Cardiac fibroblast (primary cell): ENCODE results near the gene PRPF38B.

Experiments used
- DNase-seq, 2 donors: peaks; one replicate each; pipeline versions ENCODE4 v3.0.0 to v3.0.0-alpha.2; 2010; ENCODE audit warnings: low read depth in 2 of 2
- H3K4me3 ChIP-seq, 2 donors: replicated peaks in 1 of 2; 1 replicate in 1 of 2; 2 replicates in 1 of 2; pipeline ENCODE4 v1.5.1; 2011; ENCODE audit warnings: low read depth in 2 of 2, low read length in 2 of 2, mild to moderate bottlenecking in 2 of 2, moderate library complexity in 1 of 2
- TF ChIP-seq, protein P1 (sequence below): IDR thresholded peaks from one replicate; pipeline ENCODE4 v1.5.1; 2011; ENCODE audit warnings: low read depth, mild to moderate bottlenecking, low read length, inconsistent platforms

PRPF38B gene

DNA sequence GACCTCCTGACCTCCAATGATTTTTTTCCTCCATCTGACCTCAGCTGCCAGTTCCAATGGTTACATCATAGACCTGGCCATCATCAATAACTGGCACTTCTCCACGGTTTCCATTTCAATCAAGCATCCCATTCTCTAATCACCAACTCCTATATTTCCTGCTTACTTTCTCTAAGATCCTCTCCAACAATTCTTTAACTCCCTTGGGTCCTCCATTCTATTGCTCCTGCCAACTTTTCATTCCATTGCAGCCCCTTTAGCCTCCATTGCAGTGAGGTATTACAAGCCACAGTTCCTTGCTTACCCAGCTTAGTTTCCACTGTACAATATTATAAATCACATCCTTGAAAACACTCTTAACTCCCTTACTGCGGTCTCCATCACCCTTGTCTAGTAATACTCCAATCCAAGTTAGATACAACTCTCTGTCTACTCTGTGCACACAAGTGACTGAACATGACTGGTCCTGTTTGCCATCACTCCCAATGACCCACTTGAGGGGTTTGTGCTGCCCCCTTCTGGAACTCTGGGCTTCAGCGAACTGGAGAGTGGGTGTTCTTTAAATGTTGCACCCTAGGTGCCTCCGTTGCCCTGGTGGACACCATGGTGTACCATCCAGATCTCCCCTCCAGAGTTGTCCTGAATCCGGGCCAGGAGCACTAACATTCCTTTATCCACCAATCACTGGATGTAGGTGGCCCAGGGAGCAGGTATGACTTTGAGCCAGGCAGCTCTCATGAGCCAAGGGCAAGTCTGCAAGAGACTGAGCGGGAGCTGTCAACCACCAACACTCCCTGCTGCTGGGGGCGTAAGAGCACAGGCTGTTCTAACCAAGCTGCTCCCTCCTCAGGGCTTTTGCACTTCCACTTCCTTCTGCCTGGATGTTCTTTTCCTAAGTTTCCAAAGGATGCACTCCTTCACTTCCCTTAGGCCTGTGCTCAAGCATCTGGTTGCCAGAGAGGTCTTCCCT is 16.9 kb downstream of the PRPF38B start:
- no peak overlapping the region for H3K4me3 ChIP-seq
- peak; percentile 38 to 67 for DNase-seq
- TF ChIP-seq, protein P1, sequence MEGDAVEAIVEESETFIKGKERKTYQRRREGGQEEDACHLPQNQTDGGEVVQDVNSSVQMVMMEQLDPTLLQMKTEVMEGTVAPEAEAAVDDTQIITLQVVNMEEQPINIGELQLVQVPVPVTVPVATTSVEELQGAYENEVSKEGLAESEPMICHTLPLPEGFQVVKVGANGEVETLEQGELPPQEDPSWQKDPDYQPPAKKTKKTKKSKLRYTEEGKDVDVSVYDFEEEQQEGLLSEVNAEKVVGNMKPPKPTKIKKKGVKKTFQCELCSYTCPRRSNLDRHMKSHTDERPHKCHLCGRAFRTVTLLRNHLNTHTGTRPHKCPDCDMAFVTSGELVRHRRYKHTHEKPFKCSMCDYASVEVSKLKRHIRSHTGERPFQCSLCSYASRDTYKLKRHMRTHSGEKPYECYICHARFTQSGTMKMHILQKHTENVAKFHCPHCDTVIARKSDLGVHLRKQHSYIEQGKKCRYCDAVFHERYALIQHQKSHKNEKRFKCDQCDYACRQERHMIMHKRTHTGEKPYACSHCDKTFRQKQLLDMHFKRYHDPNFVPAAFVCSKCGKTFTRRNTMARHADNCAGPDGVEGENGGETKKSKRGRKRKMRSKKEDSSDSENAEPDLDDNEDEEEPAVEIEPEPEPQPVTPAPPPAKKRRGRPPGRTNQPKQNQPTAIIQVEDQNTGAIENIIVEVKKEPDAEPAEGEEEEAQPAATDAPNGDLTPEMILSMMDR = peak; percentile 1

DNA sequence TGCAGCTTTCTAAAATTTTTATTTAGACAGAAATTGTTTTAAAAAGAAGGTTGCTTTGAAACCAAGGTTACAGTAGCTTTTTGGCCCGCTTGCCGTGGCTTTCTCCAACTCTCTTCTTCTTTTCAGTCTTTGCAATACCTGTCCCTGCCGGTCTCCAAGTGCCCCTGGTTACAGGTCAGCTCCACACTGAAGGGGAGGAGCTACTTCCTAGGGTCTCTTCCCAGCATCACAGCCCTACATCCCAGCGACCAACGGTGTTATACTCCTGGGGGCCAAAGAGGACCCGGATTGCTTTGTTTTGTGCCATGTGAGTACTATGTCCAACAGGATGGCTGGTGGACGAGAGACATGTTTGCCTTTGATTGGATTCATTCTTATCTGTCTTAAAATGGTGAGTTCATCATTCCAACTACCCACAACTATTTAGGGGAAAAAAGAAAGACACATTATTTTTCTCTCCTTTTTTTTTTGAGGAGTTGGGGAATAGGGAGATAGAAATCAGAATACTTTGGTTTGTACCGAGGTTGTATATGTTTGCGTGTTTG is 20.6 kb downstream of the PRPF38B start, which contains the start of gene FNDC7:
FNDC7 (plus strand) TSS at position 303 of the 545 bp plus-strand sequence; CDS start at position 329, 26 bp downstream.
- H3K4me3 ChIP-seq = no peak within 1 kb of the TSS
- TF ChIP-seq, protein P1 = no peak
- no peak for DNase-seq

DNA sequence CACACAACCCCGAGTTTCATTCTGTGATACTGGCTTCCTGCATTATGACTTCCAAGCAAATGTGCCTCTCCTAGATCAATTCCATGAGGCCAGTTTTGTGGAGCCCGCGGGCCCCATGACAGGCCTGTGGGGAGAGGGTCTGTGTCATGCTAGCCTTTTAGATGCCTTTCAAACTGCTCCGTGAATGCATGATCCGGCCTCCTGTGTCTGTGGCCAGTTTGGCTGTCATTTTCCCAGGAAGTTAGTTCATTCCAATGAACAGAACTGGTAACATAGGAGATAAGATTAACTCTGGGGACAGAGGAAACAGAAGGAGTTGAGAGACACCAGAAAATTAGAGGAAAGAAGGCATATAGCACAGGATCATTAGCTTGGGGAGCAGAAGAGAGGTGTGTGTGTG is 23.8 kb downstream of the PRPF38B start:
- DNase-seq = peak in 1 of 2 donors; percentile 34
- TF ChIP-seq, protein P1 = no peak
- no peak overlapping the region for H3K4me3 ChIP-seq

DNA sequence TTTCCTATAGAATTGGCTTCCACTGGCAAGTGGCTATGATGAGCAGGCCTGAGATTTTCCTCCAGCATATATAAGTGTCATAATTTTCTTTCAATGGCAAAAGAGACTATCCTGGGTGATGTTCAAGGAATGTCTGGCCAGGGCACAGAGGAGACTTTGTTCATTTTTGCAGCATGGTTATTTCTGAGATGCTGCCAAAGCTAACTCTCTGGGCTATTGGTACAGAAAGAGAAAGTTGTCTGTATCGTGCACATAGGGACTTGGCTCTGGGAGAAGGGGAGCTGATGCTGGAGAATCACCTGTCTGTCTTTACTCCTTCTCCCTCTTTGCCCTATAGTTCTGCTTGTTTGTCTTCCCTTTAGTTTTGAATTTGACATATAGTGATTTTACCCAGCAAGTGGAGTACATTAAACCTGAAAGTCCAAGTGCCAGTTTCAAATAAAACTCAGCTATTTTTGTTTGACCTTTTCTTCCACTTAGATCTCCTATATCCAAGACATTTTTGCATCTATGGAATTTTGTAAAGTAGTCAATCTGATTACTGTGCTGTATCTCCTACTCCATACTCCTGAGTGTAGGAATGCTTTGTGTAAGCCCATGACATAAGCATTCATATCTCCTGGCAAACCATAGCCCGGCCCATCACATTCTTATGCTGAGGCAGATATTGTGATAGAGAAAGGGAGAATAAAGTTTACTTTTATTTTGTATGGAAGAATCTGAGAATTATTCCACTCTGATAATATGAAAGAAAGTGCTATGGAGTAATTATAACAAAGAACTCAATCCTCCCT is 24.5 kb downstream of the PRPF38B start:
- peak in 1 of 2 donors; percentile 42 for DNase-seq
- no peak overlapping the region for H3K4me3 ChIP-seq
- TF ChIP-seq, protein P1 = no peak

DNA sequence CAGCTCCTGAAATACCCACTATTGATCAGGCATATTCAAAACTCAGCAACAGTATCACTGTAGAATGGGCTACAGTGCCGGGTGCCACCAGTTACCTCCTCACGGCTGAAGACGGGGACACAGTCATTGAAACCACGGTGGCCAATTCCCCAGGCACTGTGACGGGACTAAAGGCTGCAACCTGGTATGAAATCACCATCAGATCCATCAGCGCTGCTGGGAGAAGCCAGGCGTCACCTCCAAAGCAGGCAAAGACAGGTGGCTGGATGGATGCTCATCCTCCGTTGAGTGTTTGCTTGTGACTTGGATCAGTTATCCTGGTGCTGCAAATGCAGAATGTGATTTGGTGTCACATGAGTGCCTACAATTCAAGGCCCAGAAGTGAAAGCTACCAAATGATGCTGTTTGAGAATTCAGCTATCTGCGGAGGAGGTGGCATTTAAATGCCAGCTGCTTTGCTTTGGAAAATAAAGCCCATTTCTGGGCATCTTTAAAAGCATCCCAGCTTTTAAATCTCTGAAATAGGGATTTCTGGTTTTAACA is 25.7 kb downstream of the PRPF38B start:
- TF ChIP-seq, protein P1 = no peak
- H3K4me3 ChIP-seq = no peak overlapping the region
- DNase-seq = no peak

DNA sequence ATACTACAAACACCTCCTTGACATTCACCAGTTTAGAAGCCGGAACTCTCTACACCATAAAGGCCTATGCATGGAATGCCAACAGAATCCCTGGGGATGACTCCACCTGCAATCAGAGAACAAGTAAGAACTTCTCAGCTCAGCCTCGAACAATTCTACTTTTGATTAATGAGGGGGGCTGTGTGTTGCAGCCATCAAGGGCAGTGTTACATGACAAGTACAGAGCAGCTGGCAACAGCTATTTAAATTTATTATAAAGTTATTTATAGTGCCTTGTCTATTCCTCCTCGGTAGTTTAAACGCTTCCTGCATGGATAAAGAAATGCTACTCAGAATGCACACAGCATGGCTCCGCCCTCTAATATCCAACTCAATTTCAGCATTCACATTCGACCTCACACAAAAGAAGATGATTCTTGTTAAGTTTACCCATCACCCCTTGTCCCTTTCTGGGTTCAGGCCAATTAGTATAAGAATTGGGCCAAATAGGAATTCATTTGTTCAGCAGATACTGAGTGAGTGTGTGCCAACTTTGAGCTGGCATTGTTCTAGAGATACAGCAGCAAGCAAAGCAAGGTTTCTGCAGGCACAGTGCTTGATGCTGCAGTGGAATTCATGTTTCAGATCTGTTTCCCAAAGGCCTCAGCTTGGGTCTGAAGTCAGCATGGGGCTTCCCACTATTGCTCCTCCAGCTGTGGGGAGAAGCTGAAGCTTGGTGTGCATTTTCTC is 27.0 kb downstream of the PRPF38B start:
- TF ChIP-seq, protein P1 = no peak
- DNase-seq = peak; percentile 26 to 65
- no peak overlapping the region for H3K4me3 ChIP-seq
